Esophagus squamous epithelium (tissue), 4 donors: ENCODE results near the gene C1orf94.

Experiments used
- CTCF ChIP-seq, 6 experiments: fragments of 450-650 bp in 4 of 6; fragments of 200-600 bp in 2 of 6; sonication (generic) in 2 of 6; IDR thresholded peaks; one replicate each; pipeline ENCODE4 v1.5.1; 2016 to 2019; ENCODE audit warnings: antibody characterized with exemption in 6 of 6, mild to moderate bottlenecking in 4 of 6, moderate library complexity in 4 of 6
- POLR2A ChIP-seq, 4 donors: fragments of 450-650 bp; IDR thresholded peaks; one replicate each; pipeline ENCODE4 v1.6.1; 2017; ENCODE audit warnings: antibody characterized with exemption in 4 of 4, mild to moderate bottlenecking in 4 of 4, moderate library complexity in 3 of 4

GRCh38 chr1:34155860-34156259 lies 20.8 kb upstream of the C1orf94 start:
- TF ChIP-seq CTCF (IDR thresholded peaks at IDR 0.05) = no peak
- TF ChIP-seq POLR2A (IDR thresholded peaks at IDR 0.05) = no peak
